Common myeloid progenitor, CD34-positive (primary cell): ENCODE results near the gene RNF187.

Source experiments
- CTCF ChIA-PET: fragments of 350-600 bp; sonication (Branson Sonifier 250); formaldehyde crosslinking; loops from one replicate; lab custom pipeline; 2021; ENCODE audit warnings: antibody characterized with exemption; lab: Charles Lee
- POLR2A ChIA-PET: fragments of 350-600 bp; sonication (Branson Sonifier 250); formaldehyde crosslinking; loops from one replicate; lab custom pipeline; 2021; ENCODE audit warnings: antibody characterized with exemption; lab: Charles Lee
- DNase-seq, 3 donors: peaks; one replicate each; pipeline versions ENCODE4 v3.0.0 to v3.0.0-alpha.2; 2013
- H3K27ac ChIP-seq, 2 experiments: 1 replicate in 1 of 2; 2 replicates in 1 of 2; pipeline ENCODE4 v1.7.0; 2013; ENCODE audit warnings: inconsistent platforms in 2 of 2, low read length in 2 of 2, mild to moderate bottlenecking in 2 of 2, low read depth in 1 of 2, moderate library complexity in 1 of 2; ENCODE audit not compliant: severe bottlenecking in 2 of 2, insufficient read depth in 1 of 2, poor library complexity in 1 of 2
- H3K27me3 ChIP-seq, 5 experiments: replicated peaks in 2 of 5; 1 replicate in 3 of 5; 2 replicates in 2 of 5; pipeline versions ENCODE4 v1.6.1 to v1.7.0; 2013; ENCODE audit warnings: low read length in 4 of 5, mild to moderate bottlenecking in 2 of 5, moderate library complexity in 2 of 5, inconsistent platforms in 1 of 5; ENCODE audit not compliant: insufficient read depth in 5 of 5, control insufficient read depth in 4 of 5
- H3K36me3 ChIP-seq, 4 experiments: 1 replicate in 2 of 4; 2 replicates in 2 of 4; pipeline versions ENCODE4 v1.6.1 to v1.7.0; 2013; ENCODE audit warnings: low read length in 3 of 4, control low read depth in 1 of 4, mild to moderate bottlenecking in 1 of 4; ENCODE audit not compliant: control insufficient read depth in 4 of 4, insufficient read depth in 4 of 4
- H3K4me1 ChIP-seq, 4 experiments: 1 replicate in 3 of 4; 2 replicates in 1 of 4; pipeline versions ENCODE4 v1.6.1 to v1.7.1; 2013; ENCODE audit warnings: low read length in 3 of 4, mild to moderate bottlenecking in 3 of 4, control low read depth in 1 of 4, inconsistent platforms in 1 of 4, moderate library complexity in 1 of 4; ENCODE audit not compliant: control insufficient read depth in 4 of 4, insufficient read depth in 4 of 4; ENCODE audit errors: control extremely low read depth in 1 of 4
- H3K4me3 ChIP-seq, 7 experiments: 1 replicate in 4 of 7; 2 replicates in 3 of 7; pipeline versions ENCODE4 v1.5.1 to v1.7.0; 2013; ENCODE audit warnings: mild to moderate bottlenecking in 7 of 7, low read length in 6 of 7, moderate library complexity in 6 of 7, inconsistent platforms in 2 of 7, low read depth in 2 of 7, control low read depth in 1 of 7; ENCODE audit not compliant: insufficient read depth in 4 of 7, control insufficient read depth in 1 of 7; ENCODE audit errors: extremely low read depth in 1 of 7
- H3K9me3 ChIP-seq, 5 experiments: 1 replicate in 4 of 5; 2 replicates in 1 of 5; pipeline versions ENCODE4 v1.6.1 to v1.7.1; 2013; ENCODE audit warnings: low read length in 4 of 5, mild to moderate bottlenecking in 2 of 5, inconsistent platforms in 1 of 5, low read depth in 1 of 5, moderate library complexity in 1 of 5; ENCODE audit not compliant: control insufficient read depth in 4 of 5, insufficient read depth in 2 of 5; ENCODE audit errors: control extremely low read depth in 1 of 5
- WGBS: methylation state at CpG from one replicate; pipeline ENCODE4 v1.1.5; 2013; ENCODE audit not compliant: insufficient coverage; 5-methylcytosine and 5-hydroxymethylcytosine counted together

RNF187 gene

GRCh38 chr1:228542981-228543380 lies 55.8 kb downstream of the RNF187 start:
- Histone ChIP-seq H3K27ac (no peak overlapping the region), H3K4me1 (no peaks in the 10 kb centered on the region), H3K9me3 (peaks cover 0 to 9% (median 0%) of the 10 kb centered on the region in 5 experiments), H3K27me3 (peaks cover 0 to 3% (median 1%) of the 10 kb centered on the region in 5 experiments), H3K4me3 (no peak overlapping the region), H3K36me3 (no peaks in the 10 kb centered on the region)
- WGBS = 67% methylated on average over 5 of the region's 5 CpGs
- CTCF ChIA-PET = no interaction called here
- no peak for DNase-seq
- POLR2A ChIA-PET = no interaction called here

- ChIA-PET CTCF (no interaction called here), POLR2A (no interaction called here)
- Histone ChIP-seq H3K4me3 (no peak overlapping the region), H3K9me3 (peaks cover 0 to 6% (median 0%) of the 10 kb centered on the region in 5 experiments), H3K36me3 (no peaks in the 10 kb centered on the region), H3K4me1 (no peaks in the 10 kb centered on the region), H3K27ac (no peak overlapping the region), H3K27me3 (peaks cover 0 to 3% (median 1%) of the 10 kb centered on the region in 5 experiments)
- no peak for DNase-seq
- WGBS = 90% methylated on average over 3 of the region's 3 CpGs
These were observed 56.2 kb downstream of the RNF187 start for GRCh38 chr1:228543396-228543795.

- no peak for DNase-seq
These were observed 57.1 kb downstream of the RNF187 start for GRCh38 chr1:228544021-228544850.

GRCh38 chr1:228544921-228545591 lies 57.9 kb downstream of the RNF187 start:
- WGBS = 42% methylated on average over 4 of the region's 4 CpGs
- Histone ChIP-seq H3K4me3 (no peak overlapping the region), H3K27me3 (peaks cover 0 to 9% (median 0%) of the 10 kb centered on the region in 5 experiments), H3K9me3 (peaks cover 0 to 4% (median 0%) of the 10 kb centered on the region in 5 experiments), H3K36me3 (no peaks in the 10 kb centered on the region), H3K4me1 (no peaks in the 10 kb centered on the region), H3K27ac (no peak overlapping the region)
- POLR2A ChIA-PET = no interaction called here
- CTCF ChIA-PET = no interaction called here
- DNase-seq = no peak

More at GRCh38 chr1:228544021-228544850, 57.1 kb downstream of the RNF187 start:
- Histone ChIP-seq H3K4me3 (no peak overlapping the region), H3K9me3 (peaks cover 0 to 4% (median 0%) of the 10 kb centered on the region in 5 experiments), H3K4me1 (no peaks in the 10 kb centered on the region), H3K36me3 (no peaks in the 10 kb centered on the region), H3K27me3 (peaks cover 0 to 4% (median 0%) of the 10 kb centered on the region in 5 experiments), H3K27ac (no peak overlapping the region)
- CTCF ChIA-PET = no interaction called here
- POLR2A ChIA-PET = no interaction called here
- WGBS = 70% methylated on average over 7 of the region's 7 CpGs
